ENCODE results near the gene KRTAP2-2.
"Not testable (repeated sequence)": the region's sequence is repeated elsewhere in the genome, so short reads cannot be mapped to it uniquely, and the experiment has no call there.

The KRTAP2-2 gene

DNA sequence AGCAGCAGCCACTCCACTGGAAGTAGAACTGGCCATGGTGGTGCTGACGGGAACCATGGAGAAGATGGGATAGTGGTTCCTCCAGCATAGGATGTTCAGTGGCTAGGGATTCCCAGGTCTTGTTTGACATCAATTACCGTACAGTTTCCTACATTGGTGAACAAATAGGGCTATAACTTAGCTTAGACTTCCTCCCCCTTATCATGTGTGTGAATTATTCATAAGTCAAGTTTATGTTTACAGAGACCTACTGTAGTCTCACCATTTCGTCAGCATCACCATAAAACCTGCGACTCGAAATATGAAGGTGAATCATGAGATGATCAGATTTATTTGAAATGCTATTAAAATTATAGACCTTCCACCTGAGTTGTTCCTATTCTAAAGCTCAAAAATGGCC, 3.7 kb upstream of the KRTAP2-2 start:
- no peak for DNase-seq (ENCODE audit: low spot score)
- no peak for TF ChIP-seq CTCF (IDR thresholded peaks at IDR 0.05)
- Histone ChIP-seq H3K27ac (no peak overlapping the region), H3K4me3 (no peak overlapping the region)

- DNase-seq (ENCODE audit: low spot score), result no peak
- Histone ChIP-seq H3K4me3 (no peak overlapping the region), H3K27ac (no peak overlapping the region)
- no peak for TF ChIP-seq CTCF (IDR thresholded peaks at IDR 0.05)
These were observed 2.5 kb upstream of the KRTAP2-2 start for GRCh38 chr17:41057547-41057946.

GRCh38 chr17:41054556-41054955, 474 bp downstream of the KRTAP2-2 start:
- not testable (repeated sequence) for H3K4me3 ChIP-seq; H3K27ac ChIP-seq; DNase-seq (ENCODE audit: low spot score)

- Histone ChIP-seq H3K4me3 (no peak overlapping the region), H3K27ac (no peak overlapping the region)
- no peak for DNase-seq (ENCODE audit: low spot score)
- no peak for TF ChIP-seq CTCF (IDR thresholded peaks at IDR 0.05)
These were observed 1.0 kb downstream of the KRTAP2-2 start for GRCh38 chr17:41054025-41054424.

DNA sequence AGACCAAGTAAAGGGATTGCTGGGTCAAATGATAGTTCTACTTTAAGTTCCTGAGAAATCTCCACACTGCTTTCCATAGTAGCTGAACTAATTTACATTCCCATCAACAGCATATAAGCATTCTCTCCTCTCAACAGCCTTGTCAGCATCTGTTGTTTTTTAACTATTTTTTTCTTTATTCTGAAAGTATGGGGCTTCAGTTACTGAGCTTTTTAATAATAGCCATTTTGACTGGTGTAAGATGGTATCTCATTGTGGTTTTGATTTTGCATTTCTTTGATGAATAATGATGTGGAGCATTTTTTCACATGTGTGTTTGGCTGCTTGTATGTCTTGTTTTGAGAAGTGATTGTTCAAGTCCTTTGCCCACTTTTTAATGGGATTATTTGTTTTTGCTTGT, 2.5 kb downstream of the KRTAP2-2 start:
- no peak overlapping the region for H3K4me3 ChIP-seq
- no peak overlapping the region for H3K27ac ChIP-seq
- TF ChIP-seq CTCF (IDR thresholded peaks at IDR 0.05), result no peak
- no peak for DNase-seq (ENCODE audit: low spot score)

- Histone ChIP-seq H3K4me3 (no peak overlapping the region), H3K27ac (no peak overlapping the region)
- no peak for TF ChIP-seq CTCF (IDR thresholded peaks at IDR 0.05)
- DNase-seq (ENCODE audit: low spot score), result no peak
These were observed 5.9 kb downstream of the KRTAP2-2 start for GRCh38 chr17:41049110-41049509.

DNA sequence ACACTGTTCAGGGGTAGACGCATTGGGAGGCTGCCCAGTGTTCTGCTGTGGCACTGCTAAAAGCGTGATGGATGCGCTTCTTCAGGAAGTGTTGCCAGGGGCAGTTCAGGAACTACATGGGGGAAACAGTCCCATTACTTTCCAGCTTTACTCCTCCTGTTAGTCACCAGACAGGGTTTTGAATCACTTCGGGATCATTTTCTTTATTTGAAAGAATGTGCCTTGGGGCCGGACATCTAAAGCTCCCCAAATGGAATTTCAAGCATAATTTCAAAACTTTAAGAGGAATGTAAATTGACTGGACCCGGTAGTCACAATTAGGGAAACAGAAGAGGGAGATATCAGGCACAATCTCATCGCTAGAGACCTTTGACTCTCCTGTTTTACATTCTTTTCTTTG, 6.6 kb downstream of the KRTAP2-2 start:
- DNase-seq (ENCODE audit: low spot score), result no peak
- no peak overlapping the region for H3K27ac ChIP-seq
- no peak for TF ChIP-seq CTCF (IDR thresholded peaks at IDR 0.05)
- no peak overlapping the region for H3K4me3 ChIP-seq

DNA sequence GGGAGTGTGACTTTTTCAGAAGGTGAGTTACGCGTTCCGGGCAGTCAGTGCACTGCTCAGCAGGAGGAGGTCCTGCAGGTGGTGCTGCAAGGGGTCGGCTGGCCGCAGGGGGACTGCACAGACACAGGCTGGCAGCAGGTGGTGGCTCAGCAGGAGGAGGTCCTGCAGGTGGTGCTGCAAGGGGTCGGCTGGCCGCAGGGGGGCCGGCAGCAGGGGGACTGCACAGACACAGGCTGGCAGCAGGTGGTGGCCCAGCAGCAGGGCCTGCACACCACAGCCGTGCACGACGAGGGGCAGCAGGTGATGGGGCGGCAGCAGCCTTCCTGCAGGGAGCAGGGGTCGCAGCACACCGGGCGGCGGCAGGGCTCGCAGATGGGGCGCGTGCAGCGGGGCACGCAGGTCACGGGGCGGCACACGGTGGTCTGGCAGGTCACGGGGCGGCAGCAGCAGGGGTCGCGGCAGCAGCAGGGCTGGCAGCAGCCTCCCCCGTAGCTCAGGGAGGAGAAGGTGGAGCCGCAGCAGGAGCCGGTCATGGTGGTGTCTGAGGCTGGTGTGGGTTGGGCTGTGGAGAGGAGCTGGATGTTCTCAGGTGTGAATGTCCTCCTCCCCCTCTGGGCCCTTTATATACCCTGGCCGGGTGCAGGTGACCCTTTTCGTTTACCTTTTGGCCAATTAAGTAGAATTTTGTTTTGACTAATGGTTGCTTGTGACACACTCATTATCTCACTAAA, 8.1 kb downstream of the KRTAP2-2 start, which contains the start of gene KRTAP2-1:
Gene KRTAP2-1, minus strand, starts transcription at position 582 of the 731 bp plus-strand sequence. Its CDS starts 49 bp downstream, at position 533.
- H3K4me3 ChIP-seq; DNase-seq (ENCODE audit: low spot score); H3K27ac ChIP-seq: not testable (repeated sequence)
